Panc1 (cell line): Measurements from ENCODE around the gene TTLL5. TPM values are rescaled to one million over a fixed set of nuclear protein-coding genes. Genes with fewer than 3 reads are reported as not detected.

Experiments
- ATAC-seq: fragments of 200-7000 bp; cut with Tn5 transposase; 2 replicates; pipeline ENCODE4 v1.9.1; 2020; ENCODE audit warnings: mild to moderate bottlenecking, moderate library complexity
- BruUV-seq: library from RNA; stranded (reverse); fragments of 400-500 nt; replicated peaks from 2 replicates; lab custom pipeline; 2021; lab: Mats Ljungman, UMichigan
- CTCF ChIA-PET: fragments of 300-600 bp; sonication (Branson Sonifier 250); formaldehyde crosslinking; loops from one replicate; lab custom pipeline; 2022; ENCODE audit warnings: antibody characterized with exemption; lab: Charles Lee
- POLR2A ChIA-PET: fragments of 300-600 bp; sonication (Branson Sonifier 250); formaldehyde crosslinking; loops from one replicate; lab custom pipeline; 2022; ENCODE audit warnings: antibody characterized with exemption; lab: Charles Lee
- DNase-seq: peaks from one replicate; pipeline ENCODE4 v3.0.0-alpha.2; 2010; ENCODE audit warnings: low read depth, low spot score
- H3K27ac ChIP-seq: 2 replicates; pipeline ENCODE4 v1.5.1; 2011; ENCODE audit warnings: mild to moderate bottlenecking, low read length, inconsistent platforms
- H3K27me3 ChIP-seq: fragments of 200-500 bp; sonication (Bioruptor generic); 2 replicates; pipeline ENCODE4 v1.6.0; 2014; ENCODE audit warnings: low read length, inconsistent platforms; ENCODE audit not compliant: control insufficient read depth, insufficient read depth
- H3K36me3 ChIP-seq: fragments of 200-500 bp; sonication (Bioruptor generic); 2 replicates; pipeline ENCODE4 v1.5.1; 2014; ENCODE audit warnings: inconsistent platforms, mild to moderate bottlenecking, low read length, moderate library complexity; ENCODE audit not compliant: control insufficient read depth, insufficient read depth
- H3K4me1 ChIP-seq: 2 replicates; pipeline ENCODE4 v1.5.1; 2011; ENCODE audit warnings: inconsistent platforms, mild to moderate bottlenecking, low read length, moderate library complexity; ENCODE audit not compliant: control insufficient read depth, insufficient read depth
- H3K4me3 ChIP-seq, 2 experiments: 2 replicates each; pipeline ENCODE4 v1.5.1; 2011 to 2012; ENCODE audit warnings: low read depth in 2 of 2, low read length in 2 of 2, mild to moderate bottlenecking in 2 of 2, inconsistent platforms in 1 of 2, moderate library complexity in 1 of 2
- H3K9me3 ChIP-seq: fragments of 200-500 bp; sonication (Bioruptor generic); 2 replicates; pipeline ENCODE4 v1.5.1; 2014; ENCODE audit warnings: low read depth, mild to moderate bottlenecking, inconsistent platforms, low read length, moderate library complexity; ENCODE audit not compliant: control insufficient read depth, insufficient read depth
- POLR2AphosphoS5 ChIP-seq: IDR thresholded peaks from 2 replicates; pipeline ENCODE4 v1.6.1; 2012; ENCODE audit warnings: mild to moderate bottlenecking, low read depth, low read length, moderate library complexity
- SIN3A ChIP-seq: IDR thresholded peaks from 2 replicates; pipeline ENCODE4 v1.6.1; 2012; ENCODE audit warnings: low read depth, mild to moderate bottlenecking, low read length, moderate library complexity, borderline replicate concordance; ENCODE audit not compliant: insufficient read depth
- TCF7L2 ChIP-seq: IDR thresholded peaks from 2 replicates; pipeline ENCODE4 v1.6.1; 2011; ENCODE audit warnings: mild to moderate bottlenecking, low read depth, low read length, inconsistent platforms
- in situ Hi-C: cut with HindIII; loops from 2 replicates; pipeline ENCODE4 v1.10.0; 2016; ENCODE audit warnings: low sequenced_read_pairs, low pct_unique_long_range_greater_than_20kb
- intact Hi-C: fragments of 100-400 bp; cut with micrococcal nuclease; formaldehyde crosslinking; loops from one replicate; pipeline ENCODE4 v1.10.0; 2022; ENCODE audit not compliant: unreplicated experiment
- total RNA-seq: library from RNA; stranded (reverse); gene quantifications from one replicate; pipeline ENCODE4 v1.2.1, GENCODE V29; 2021; ENCODE audit not compliant: unreplicated experiment
- TF ChIP-seq, protein P1 (sequence below): fragments of 450-650 bp; IDR thresholded peaks from 2 replicates; pipeline ENCODE4 v1.5.1; 2017; ENCODE audit warnings: mild to moderate bottlenecking
- TF ChIP-seq, protein P2 (sequence below), 2 experiments: IDR thresholded peaks; 2 replicates each; pipeline ENCODE4 v1.6.1; 2011 to 2012; ENCODE audit warnings: low read depth in 2 of 2, control low read depth in 1 of 2, low read length in 1 of 2, mild to moderate bottlenecking in 1 of 2, moderate library complexity in 1 of 2; ENCODE audit not compliant: insufficient read depth in 1 of 2

Gene TTLL5
- total RNA-seq, 1 experiment from 2014 or later: 23.5 TPM

GRCh38 chr14:75675265-75675960 is 14.4 kb downstream of the TTLL5 start:
- no peaks in the 10 kb centered on the region for H3K9me3 ChIP-seq
- ChIA-PET CTCF (no interaction called here), POLR2A (no interaction called here)
- no peak for DNase-seq
- intact Hi-C loops (no loop called here), in situ Hi-C loops (no loop called here)
- no peaks in the 10 kb centered on the region for H3K27me3 ChIP-seq
- H3K4me3 ChIP-seq: no peak overlapping the region
- BruUV-seq: no TSS peak
- no peaks in the 10 kb centered on the region for H3K4me1 ChIP-seq
- TF ChIP-seq TCF7L2 (no peak), SIN3A (no peak), POLR2AphosphoS5 (no peak)
- TF ChIP-seq, protein P1, sequence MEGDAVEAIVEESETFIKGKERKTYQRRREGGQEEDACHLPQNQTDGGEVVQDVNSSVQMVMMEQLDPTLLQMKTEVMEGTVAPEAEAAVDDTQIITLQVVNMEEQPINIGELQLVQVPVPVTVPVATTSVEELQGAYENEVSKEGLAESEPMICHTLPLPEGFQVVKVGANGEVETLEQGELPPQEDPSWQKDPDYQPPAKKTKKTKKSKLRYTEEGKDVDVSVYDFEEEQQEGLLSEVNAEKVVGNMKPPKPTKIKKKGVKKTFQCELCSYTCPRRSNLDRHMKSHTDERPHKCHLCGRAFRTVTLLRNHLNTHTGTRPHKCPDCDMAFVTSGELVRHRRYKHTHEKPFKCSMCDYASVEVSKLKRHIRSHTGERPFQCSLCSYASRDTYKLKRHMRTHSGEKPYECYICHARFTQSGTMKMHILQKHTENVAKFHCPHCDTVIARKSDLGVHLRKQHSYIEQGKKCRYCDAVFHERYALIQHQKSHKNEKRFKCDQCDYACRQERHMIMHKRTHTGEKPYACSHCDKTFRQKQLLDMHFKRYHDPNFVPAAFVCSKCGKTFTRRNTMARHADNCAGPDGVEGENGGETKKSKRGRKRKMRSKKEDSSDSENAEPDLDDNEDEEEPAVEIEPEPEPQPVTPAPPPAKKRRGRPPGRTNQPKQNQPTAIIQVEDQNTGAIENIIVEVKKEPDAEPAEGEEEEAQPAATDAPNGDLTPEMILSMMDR: no peak
- H3K27ac ChIP-seq: no peak overlapping the region
- ATAC-seq: no peak
- peaks cover 6% of the 10 kb centered on the region; the same call in 1 of the 2 replicates for H3K36me3 ChIP-seq

DNA sequence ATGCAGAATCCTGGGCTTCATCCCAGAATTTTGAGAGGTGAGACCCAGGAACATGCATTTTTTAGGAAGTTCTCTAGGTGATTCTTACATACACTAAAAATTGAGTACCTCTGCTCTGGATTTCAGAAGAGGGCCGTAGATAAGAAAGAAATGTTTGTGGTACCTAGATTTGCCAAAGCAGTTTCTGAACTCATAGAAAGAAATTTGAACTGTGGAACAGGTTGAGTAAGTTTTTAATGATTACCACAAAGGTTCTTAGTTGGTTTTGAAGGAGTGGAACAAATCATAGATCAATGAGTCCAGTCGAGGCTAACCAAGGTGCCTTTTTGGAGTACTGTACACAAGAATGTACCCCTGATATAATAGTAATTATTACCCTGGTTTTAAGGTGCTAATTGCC is 24.9 kb downstream of the TTLL5 start:
- no peak for DNase-seq
- in situ Hi-C loops (no loop called here), intact Hi-C loops (no loop called here)
- CTCF ChIA-PET: no interaction called here
- no TSS peak for BruUV-seq
- no peak overlapping the region for H3K27ac ChIP-seq
- no peak for ATAC-seq
- TF ChIP-seq, protein P1: no peak
- TF ChIP-seq POLR2AphosphoS5 (no peak), SIN3A (no peak), TCF7L2 (no peak)
- TF ChIP-seq, protein P2, sequence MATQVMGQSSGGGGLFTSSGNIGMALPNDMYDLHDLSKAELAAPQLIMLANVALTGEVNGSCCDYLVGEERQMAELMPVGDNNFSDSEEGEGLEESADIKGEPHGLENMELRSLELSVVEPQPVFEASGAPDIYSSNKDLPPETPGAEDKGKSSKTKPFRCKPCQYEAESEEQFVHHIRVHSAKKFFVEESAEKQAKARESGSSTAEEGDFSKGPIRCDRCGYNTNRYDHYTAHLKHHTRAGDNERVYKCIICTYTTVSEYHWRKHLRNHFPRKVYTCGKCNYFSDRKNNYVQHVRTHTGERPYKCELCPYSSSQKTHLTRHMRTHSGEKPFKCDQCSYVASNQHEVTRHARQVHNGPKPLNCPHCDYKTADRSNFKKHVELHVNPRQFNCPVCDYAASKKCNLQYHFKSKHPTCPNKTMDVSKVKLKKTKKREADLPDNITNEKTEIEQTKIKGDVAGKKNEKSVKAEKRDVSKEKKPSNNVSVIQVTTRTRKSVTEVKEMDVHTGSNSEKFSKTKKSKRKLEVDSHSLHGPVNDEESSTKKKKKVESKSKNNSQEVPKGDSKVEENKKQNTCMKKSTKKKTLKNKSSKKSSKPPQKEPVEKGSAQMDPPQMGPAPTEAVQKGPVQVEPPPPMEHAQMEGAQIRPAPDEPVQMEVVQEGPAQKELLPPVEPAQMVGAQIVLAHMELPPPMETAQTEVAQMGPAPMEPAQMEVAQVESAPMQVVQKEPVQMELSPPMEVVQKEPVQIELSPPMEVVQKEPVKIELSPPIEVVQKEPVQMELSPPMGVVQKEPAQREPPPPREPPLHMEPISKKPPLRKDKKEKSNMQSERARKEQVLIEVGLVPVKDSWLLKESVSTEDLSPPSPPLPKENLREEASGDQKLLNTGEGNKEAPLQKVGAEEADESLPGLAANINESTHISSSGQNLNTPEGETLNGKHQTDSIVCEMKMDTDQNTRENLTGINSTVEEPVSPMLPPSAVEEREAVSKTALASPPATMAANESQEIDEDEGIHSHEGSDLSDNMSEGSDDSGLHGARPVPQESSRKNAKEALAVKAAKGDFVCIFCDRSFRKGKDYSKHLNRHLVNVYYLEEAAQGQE (IDR thresholded peaks at IDR 0.05; ENCODE audit: insufficient read depth in 1 of 2, low read depth in 2 of 2, low read length in 1 of 2): no peak
- no peaks in the 10 kb centered on the region for H3K27me3 ChIP-seq
- POLR2A ChIA-PET: no interaction called here
- H3K36me3 ChIP-seq: 0 out of 2 replicates have a peak, but pooled peaks cover 2% of the 10 kb centered on the region
- no peaks in the 10 kb centered on the region for H3K9me3 ChIP-seq
- H3K4me1 ChIP-seq: no peaks in the 10 kb centered on the region
- no peak overlapping the region for H3K4me3 ChIP-seq
